Testis (tissue), 2 donors: ENCODE data around the gene NFIA.

ENCODE experiments used
- CTCF ChIP-seq, 3 experiments: fragments of 450-650 bp in 2 of 3; fragments of 200-600 bp in 1 of 3; sonication (generic) in 1 of 3; IDR thresholded peaks; one replicate each; pipeline ENCODE4 v1.5.1; 2016 to 2019; ENCODE audit warnings: antibody characterized with exemption in 3 of 3, mild to moderate bottlenecking in 2 of 3, moderate library complexity in 1 of 3
- POLR2A ChIP-seq: fragments of 450-650 bp; IDR thresholded peaks from one replicate; pipeline ENCODE4 v1.6.1; 2017; ENCODE audit warnings: antibody characterized with exemption, mild to moderate bottlenecking, moderate library complexity

GRCh38 chr1:61102041-61102440 lies 19.7 kb downstream of the NFIA start:
- TF ChIP-seq CTCF (IDR thresholded peaks at IDR 0.05) (no peak), POLR2A (no peak)
